Astrocyte of the cerebellum (primary cell): ENCODE data around the gene PRKACB.
A peak's percentile ranks its signal among the peaks of the same experiment; 100 is the strongest.
"Not testable (repeated sequence)": the region's sequence is repeated elsewhere in the genome, so short reads cannot be mapped to it uniquely, and the experiment has no call there.

Source experiments
- DNase-seq: peaks from one replicate; pipeline ENCODE4 v3.0.0-alpha.2; 2011; ENCODE audit warnings: low read depth
- H3K4me3 ChIP-seq: 2 replicates; pipeline ENCODE4 v1.5.1; 2011; ENCODE audit warnings: mild to moderate bottlenecking, low read depth, low read length, moderate library complexity
- CTCF ChIP-seq: IDR thresholded peaks from 2 replicates; pipeline ENCODE4 v1.5.1; 2012; ENCODE audit warnings: low read length, low read depth, moderate library complexity, mild to moderate bottlenecking; ENCODE audit errors: missing control alignments
- in situ Hi-C: cut with HindIII; loops from 2 replicates; pipeline ENCODE4 v1.10.0; 2017; ENCODE audit warnings: low sequenced_read_pairs

Gene PRKACB

GRCh38 chr1:84143796-84144565 lies at the start of gene PRKACB:
Gene PRKACB, plus strand, starts transcription at chr1:84144271. Its CDS starts 91 bp downstream, at chr1:84144362.
- no peak for TF ChIP-seq CTCF
- H3K4me3 ChIP-seq, result no peak within 1 kb of the TSS
- in situ Hi-C loops, result loop anchor here (5.0 to 25.0 kb wide), 2 partner anchors 293 to 618 kb away; no protein-coding TSS in a partner anchor
- no peak for DNase-seq

- no peak overlapping the region for H3K4me3 ChIP-seq
- TF ChIP-seq CTCF, result no peak
- no peak for DNase-seq
- in situ Hi-C loops, result no loop called here
These were observed 48.8 kb upstream of the PRKACB start for GRCh38 chr1:84095308-84095707.

GRCh38 chr1:84096176-84096575 lies 47.9 kb upstream of the PRKACB start:
- TF ChIP-seq CTCF, result no peak
- DNase-seq, result no peak
- no peak overlapping the region for H3K4me3 ChIP-seq
- in situ Hi-C loops, result no loop called here

- DNase-seq, result no peak
- TF ChIP-seq CTCF, result no peak
- in situ Hi-C loops, result no loop called here
- H3K4me3 ChIP-seq, result no peak overlapping the region
These were observed 42.9 kb upstream of the PRKACB start for GRCh38 chr1:84101204-84101603.

GRCh38 chr1:84103197-84103992 lies 40.7 kb upstream of the PRKACB start:
- in situ Hi-C loops, result no loop called here
- DNase-seq, result peak; percentile 75

DNA sequence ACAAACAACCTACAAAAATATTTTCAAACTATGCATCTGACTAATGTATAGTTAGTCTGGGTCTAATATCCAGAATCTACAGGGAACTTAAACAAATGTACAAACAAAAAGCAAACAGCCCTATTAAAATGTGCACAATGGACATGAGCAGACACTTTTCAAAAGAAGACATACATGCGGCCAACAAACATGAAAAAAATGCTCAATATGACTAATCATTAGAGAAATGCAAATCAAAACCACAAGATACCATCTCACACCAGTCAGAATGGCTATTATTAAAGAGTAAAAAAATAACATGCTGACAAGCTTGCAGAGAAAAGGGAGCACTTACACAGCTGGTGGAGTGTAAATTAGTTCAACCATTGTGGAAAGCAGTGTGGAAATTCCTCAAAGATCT lies 36.5 kb upstream of the PRKACB start:
- in situ Hi-C loops, H3K4me3 ChIP-seq: not testable (repeated sequence)
- peak; percentile 47 for DNase-seq

More at GRCh38 chr1:84103197-84103992, 40.7 kb upstream of the PRKACB start:
- no peak overlapping the region for H3K4me3 ChIP-seq
- TF ChIP-seq CTCF, result no peak

GRCh38 chr1:84107955-84108354 lies 36.1 kb upstream of the PRKACB start:
- no peak overlapping the region for H3K4me3 ChIP-seq
- in situ Hi-C loops, result no loop called here
- DNase-seq, result no peak
- TF ChIP-seq CTCF, result no peak
